GM06990 (cell line): Measurements from ENCODE around the gene ISCU.

ENCODE experiments used
- DNase-seq: peaks from one replicate; pipeline ENCODE4 v3.0.0-alpha.2; 2011; ENCODE audit not compliant: insufficient read length; ENCODE audit errors: extremely low read depth
- H3K27me3 ChIP-seq: replicated peaks from 2 replicates; pipeline ENCODE4 v1.6.0; 2011; ENCODE audit warnings: low read length; ENCODE audit not compliant: control insufficient read depth, insufficient read depth
- H3K36me3 ChIP-seq: 2 replicates; pipeline ENCODE4 v1.5.1; 2011; ENCODE audit warnings: low read length; ENCODE audit not compliant: control insufficient read depth, insufficient read depth
- H3K4me3 ChIP-seq: replicated peaks from 2 replicates; pipeline ENCODE4 v1.5.1; 2011; ENCODE audit warnings: low read depth, mild to moderate bottlenecking, control low read depth, low read length
- CTCF ChIP-seq: IDR thresholded peaks from 2 replicates; pipeline ENCODE4 v1.5.1; 2011; ENCODE audit warnings: low read length, control low read depth, mild to moderate bottlenecking, inconsistent platforms; ENCODE audit not compliant: insufficient read depth, poor library complexity, severe bottlenecking

Gene ISCU

GRCh38 chr12:108575199-108575912 lies 13.0 kb downstream of the ISCU start:
- no peak for TF ChIP-seq CTCF
- Histone ChIP-seq H3K4me3 (no peak overlapping the region), H3K36me3 (no peaks in the 10 kb centered on the region), H3K27me3 (no peaks in the 10 kb centered on the region)
- no peak for DNase-seq

GRCh38 chr12:108576660-108577234 lies 14.4 kb downstream of the ISCU start:
- Histone ChIP-seq H3K27me3 (no peaks in the 10 kb centered on the region), H3K36me3 (no peaks in the 10 kb centered on the region), H3K4me3 (no peak overlapping the region)
- TF ChIP-seq CTCF, result no peak
- DNase-seq, result no peak

- no peak for DNase-seq
- TF ChIP-seq CTCF, result no peak
- Histone ChIP-seq H3K4me3 (no peak overlapping the region), H3K36me3 (no peaks in the 10 kb centered on the region), H3K27me3 (no peaks in the 10 kb centered on the region)
Observed at GRCh38 chr12:108577458-108577857, 15.1 kb downstream of the ISCU start.

- H3K27me3 ChIP-seq, result no peaks in the 10 kb centered on the region
- no peak for TF ChIP-seq CTCF
- H3K36me3 ChIP-seq, result no peaks in the 10 kb centered on the region
- no peak for DNase-seq
- H3K4me3 ChIP-seq, result no peak overlapping the region
Observed at GRCh38 chr12:108578264-108578663, 15.9 kb downstream of the ISCU start.

GRCh38 chr12:108578813-108579212 lies 16.4 kb downstream of the ISCU start:
- Histone ChIP-seq H3K4me3 (no peak overlapping the region), H3K36me3 (no peaks in the 10 kb centered on the region), H3K27me3 (no peaks in the 10 kb centered on the region)
- no peak for TF ChIP-seq CTCF
- DNase-seq, result no peak
